Prostate gland (tissue), 2 donors: ENCODE results near the gene TMEM233.

Experiments
- CTCF ChIP-seq, 4 experiments: fragments of 200-600 bp in 2 of 4; fragments of 450-650 bp in 2 of 4; sonication (generic) in 2 of 4; IDR thresholded peaks; 1 replicate in 3 of 4; 2 replicates in 1 of 4; pipeline ENCODE4 v1.5.1; 2016 to 2019; ENCODE audit warnings: antibody characterized with exemption in 4 of 4, mild to moderate bottlenecking in 2 of 4, moderate library complexity in 2 of 4
- POLR2A ChIP-seq: fragments of 450-650 bp; IDR thresholded peaks from one replicate; pipeline ENCODE4 v1.6.1; 2016; ENCODE audit warnings: antibody characterized with exemption, mild to moderate bottlenecking
- POLR2AphosphoS5 ChIP-seq: sonication (generic); formaldehyde crosslinking; IDR thresholded peaks from one replicate; pipeline ENCODE4 v1.6.1; 2017; ENCODE audit warnings: antibody characterized with exemption

GRCh38 chr12:119627686-119628085 is 34.1 kb downstream of the TMEM233 start:
- no peak for TF ChIP-seq CTCF (IDR thresholded peaks at IDR 0.05)
- TF ChIP-seq POLR2A = no peak
- TF ChIP-seq POLR2AphosphoS5 = no peak
